ENCODE data around the gene GSTA1. TPM values are rescaled to one million over a fixed set of nuclear protein-coding genes. Genes with fewer than 3 reads are reported as not detected.

GSTA1 gene
- total and polyA plus RNA-seq, 9 of the 15 experiments (the other 6 are each of a cell fraction or from before 2014, with no cell fraction given), result 0.42 TPM; not detected in 8

GRCh38 chr6:52752310-52752709 is 51.3 kb downstream of the GSTA1 start:
- Histone ChIP-seq H3K27ac (ENCODE audit: extremely low read depth, low read depth, low read length) (no peak overlapping the region), H3K4me3 (no peak overlapping the region), H3K9ac (ENCODE audit: insufficient read depth in 1 of 2, low read depth in 2 of 2, low read length in 2 of 2) (no peak overlapping the region), H3K4me1 (replicated peaks in 1 of 2; ENCODE audit: control insufficient read depth in 2 of 2, insufficient read depth in 2 of 2, low read length in 2 of 2) (no peaks in the 10 kb centered on the region), H3K9me1 (ENCODE audit: control insufficient read depth, insufficient read depth, low read length) (no peaks in the 10 kb centered on the region), H2AFZ (ENCODE audit: low read depth, low read length) (no peak overlapping the region), H3K9me3 (replicated peaks; ENCODE audit: control insufficient read depth, insufficient read depth, low read depth, low read length) (no peaks in the 10 kb centered on the region), H3K27me3 (ENCODE audit: control insufficient read depth in 2 of 2, insufficient read depth in 2 of 2, low read length in 2 of 2) (peaks cover 0 to 4% of the 10 kb centered on the region in 2 experiments; a peak in 1 of 5 replicates), H4K20me1 (replicated peaks; ENCODE audit: control insufficient read depth, insufficient read depth, low read length) (no peaks in the 10 kb centered on the region), H3K4me2 (ENCODE audit: insufficient read depth, low read length) (no peak overlapping the region), H3K36me3 (ENCODE audit: control insufficient read depth, insufficient read depth, low read length) (no peaks in the 10 kb centered on the region), H3K79me2 (ENCODE audit: control insufficient read depth, insufficient read depth, low read length) (no peaks in the 10 kb centered on the region)
- no TSS peak for BruUV-seq (replicated peaks)
- POLR2A ChIA-PET, result no interaction called here
- CTCF ChIA-PET (ENCODE audit: low intra/inter-chr PET ratio), result no interaction called here
- DNase-seq (ENCODE audit: extremely low read depth in 1 of 4, low spot score in 3 of 4), result no peak
- FAIRE-seq, result no peak
- no peak for ATAC-seq
- intact Hi-C loops (cut with micrococcal nuclease) (no loop called here), in situ Hi-C loops (cut with MboI) (no loop called here)
- TF ChIP-seq DEAF1 (CRISPR knock-in tag; IDR thresholded peaks at IDR 0.05) (no peak), STAG1 (CRISPR knock-in tag; IDR thresholded peaks at IDR 0.05; ENCODE audit: borderline replicate concordance) (no peak), TGIF2 (CRISPR knock-in tag; IDR thresholded peaks at IDR 0.05) (no peak), MTA1 (IDR thresholded peaks at IDR 0.05; ENCODE audit: borderline replicate concordance) (no peak), NCOA4 (IDR thresholded peaks at IDR 0.05; ENCODE audit: partially characterized antibody) (no peak), COPS2 (conservative IDR thresholded peaks at IDR 0.05) (no peak), MLX (CRISPR knock-in tag; conservative IDR thresholded peaks at IDR 0.05) (no peak), ZNF316 (IDR thresholded peaks at IDR 0.05) (no peak), HNRNPK (IDR thresholded peaks at IDR 0.05; ENCODE audit: low read depth, low read length, poor library complexity, severe bottlenecking) (no peak), ZNF124 (CRISPR knock-in tag; IDR thresholded peaks at IDR 0.05) (no peak)

All from K562 (cell line).